ENCODE results near the gene CALN1. TPM values are rescaled to one million over a fixed set of nuclear protein-coding genes. Genes with fewer than 3 reads are reported as not detected.

The CALN1 gene
- total RNA-seq, 1 experiment from 2014 or later: not detected

GRCh38 chr7:72308986-72309385, 103.2 kb downstream of the CALN1 start:
- Mint-ChIP-seq H3K27ac (ENCODE audit: unreplicated experiment) (no peak overlapping the region), H3K36me3 (ENCODE audit: insufficient read depth, unreplicated experiment) (no peaks in the 10 kb centered on the region), H3K4me3 (ENCODE audit: unreplicated experiment) (no peak overlapping the region), H3K27me3 (ENCODE audit: insufficient read depth, unreplicated experiment) (peaks cover 8% of the 10 kb centered on the region), H3K9me3 (ENCODE audit: unreplicated experiment) (no peaks in the 10 kb centered on the region), H3K4me1 (ENCODE audit: low read depth, unreplicated experiment) (no peaks in the 10 kb centered on the region)
- POLR2A ChIA-PET: no interaction called here
- intact Hi-C loops (cut with micrococcal nuclease; ENCODE audit: unreplicated experiment): no loop called here
- Histone ChIP-seq H3K27me3 (replicated peaks; ENCODE audit: control insufficient read depth, insufficient read depth, low read length) (no peaks in the 10 kb centered on the region), H3K4me3 (ENCODE audit: low read depth, low read length) (no peak overlapping the region), H3K4me1 (no peaks in the 10 kb centered on the region), H3K36me3 (ENCODE audit: control insufficient read depth, insufficient read depth, low read length) (no peaks in the 10 kb centered on the region), H3K9me3 (no peaks in the 10 kb centered on the region)
- DNase-seq: no peak
- no peak for TF ChIP-seq CTCF (IDR thresholded peaks at IDR 0.05; ENCODE audit: insufficient read depth in 1 of 2, low read depth in 1 of 2, low read length in 1 of 2, severe bottlenecking in 1 of 2, unreplicated experiment in 1 of 2)
- CTCF ChIA-PET: no interaction called here
- BruUV-seq (replicated peaks): no TSS peak

GRCh38 chr7:72307566-72307965, 104.6 kb downstream of the CALN1 start:
- no peaks in the 10 kb centered on the region for H3K9me3 Mint-ChIP-seq (ENCODE audit: unreplicated experiment)
- H3K27me3 ChIP-seq (replicated peaks; ENCODE audit: control insufficient read depth, insufficient read depth, low read length): no peaks in the 10 kb centered on the region
- H3K9me3 ChIP-seq: no peaks in the 10 kb centered on the region
- ChIA-PET POLR2A (no interaction called here), CTCF (no interaction called here)
- no peak overlapping the region for H3K4me3 ChIP-seq (ENCODE audit: low read depth, low read length)
- BruUV-seq (replicated peaks): no TSS peak
- H3K4me3 Mint-ChIP-seq (ENCODE audit: unreplicated experiment): no peak overlapping the region
- intact Hi-C loops (cut with micrococcal nuclease; ENCODE audit: unreplicated experiment): no loop called here
- no peaks in the 10 kb centered on the region for H3K4me1 ChIP-seq
- H3K36me3 ChIP-seq (ENCODE audit: control insufficient read depth, insufficient read depth, low read length): no peaks in the 10 kb centered on the region
- TF ChIP-seq CTCF (IDR thresholded peaks at IDR 0.05; ENCODE audit: insufficient read depth in 1 of 2, low read depth in 1 of 2, low read length in 1 of 2, severe bottlenecking in 1 of 2, unreplicated experiment in 1 of 2): no peak
- no peaks in the 10 kb centered on the region for H3K4me1 Mint-ChIP-seq (ENCODE audit: low read depth, unreplicated experiment)
- no peak for DNase-seq
- peaks cover 8% of the 10 kb centered on the region for H3K27me3 Mint-ChIP-seq (ENCODE audit: insufficient read depth, unreplicated experiment)
- H3K36me3 Mint-ChIP-seq (ENCODE audit: insufficient read depth, unreplicated experiment): no peaks in the 10 kb centered on the region
- H3K27ac Mint-ChIP-seq (ENCODE audit: unreplicated experiment): no peak overlapping the region

DNA sequence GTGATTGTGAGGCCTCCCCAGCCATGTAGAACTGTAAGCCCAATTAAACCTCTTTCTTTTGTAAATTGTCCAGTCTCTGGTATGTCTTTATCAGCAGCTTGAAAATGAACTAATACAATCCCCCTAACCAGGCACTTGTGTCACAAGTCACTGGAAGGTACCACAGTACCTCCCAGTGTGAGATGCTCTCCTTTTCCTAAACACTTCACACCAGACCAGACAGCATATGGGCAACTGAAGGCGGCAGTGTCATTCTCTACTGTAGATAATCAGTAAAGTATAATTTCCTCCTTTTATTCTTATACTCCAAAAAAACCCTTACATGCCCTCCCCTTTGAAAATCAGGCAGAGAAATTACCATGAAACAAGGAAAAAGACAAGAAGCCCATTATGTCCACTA, 113.2 kb downstream of the CALN1 start:
- intact Hi-C loops (cut with micrococcal nuclease; ENCODE audit: unreplicated experiment): no loop called here
- BruUV-seq (replicated peaks): no TSS peak
- Histone ChIP-seq H3K4me3 (ENCODE audit: low read depth, low read length) (no peak overlapping the region), H3K4me1 (no peaks in the 10 kb centered on the region), H3K27me3 (replicated peaks; ENCODE audit: control insufficient read depth, insufficient read depth, low read length) (no peaks in the 10 kb centered on the region), H3K9me3 (no peaks in the 10 kb centered on the region), H3K36me3 (ENCODE audit: control insufficient read depth, insufficient read depth, low read length) (no peaks in the 10 kb centered on the region)
- CTCF ChIA-PET: no interaction called here
- H3K36me3 Mint-ChIP-seq (ENCODE audit: insufficient read depth, unreplicated experiment): no peaks in the 10 kb centered on the region
- no peaks in the 10 kb centered on the region for H3K9me3 Mint-ChIP-seq (ENCODE audit: unreplicated experiment)
- H3K27ac Mint-ChIP-seq (ENCODE audit: unreplicated experiment): no peak overlapping the region
- H3K27me3 Mint-ChIP-seq (ENCODE audit: insufficient read depth, unreplicated experiment): peaks cover 4% of the 10 kb centered on the region
- no peaks in the 10 kb centered on the region for H3K4me1 Mint-ChIP-seq (ENCODE audit: low read depth, unreplicated experiment)
- H3K4me3 Mint-ChIP-seq (ENCODE audit: unreplicated experiment): no peak overlapping the region
- TF ChIP-seq CTCF (IDR thresholded peaks at IDR 0.05; ENCODE audit: insufficient read depth in 1 of 2, low read depth in 1 of 2, low read length in 1 of 2, severe bottlenecking in 1 of 2, unreplicated experiment in 1 of 2): no peak
- DNase-seq: no peak
- POLR2A ChIA-PET: no interaction called here

Data from Caco-2 (cell line).